Vein endothelial cell (primary cell): ENCODE measurements around the gene IPO4. TPM values are rescaled to one million over a fixed set of nuclear protein-coding genes. Genes with fewer than 3 reads are reported as not detected.
A peak's percentile ranks its signal among the peaks of the same experiment; 100 is the strongest.

ENCODE experiments used
- small RNA-seq: library from RNA; depleted of rRNA; stranded (forward); fragments of <200 nt; gene quantifications from one replicate; pipeline ENCODE3, GENCODE V24; 2012
- total RNA-seq: library from RNA; depleted of rRNA; stranded (reverse); fragments of >200 nt; gene quantifications from 2 replicates; pipeline ENCODE4 v1.2.3, GENCODE V29; 2012

The IPO4 gene
- total RNA-seq, 1 donor = 58.8 TPM

DNA sequence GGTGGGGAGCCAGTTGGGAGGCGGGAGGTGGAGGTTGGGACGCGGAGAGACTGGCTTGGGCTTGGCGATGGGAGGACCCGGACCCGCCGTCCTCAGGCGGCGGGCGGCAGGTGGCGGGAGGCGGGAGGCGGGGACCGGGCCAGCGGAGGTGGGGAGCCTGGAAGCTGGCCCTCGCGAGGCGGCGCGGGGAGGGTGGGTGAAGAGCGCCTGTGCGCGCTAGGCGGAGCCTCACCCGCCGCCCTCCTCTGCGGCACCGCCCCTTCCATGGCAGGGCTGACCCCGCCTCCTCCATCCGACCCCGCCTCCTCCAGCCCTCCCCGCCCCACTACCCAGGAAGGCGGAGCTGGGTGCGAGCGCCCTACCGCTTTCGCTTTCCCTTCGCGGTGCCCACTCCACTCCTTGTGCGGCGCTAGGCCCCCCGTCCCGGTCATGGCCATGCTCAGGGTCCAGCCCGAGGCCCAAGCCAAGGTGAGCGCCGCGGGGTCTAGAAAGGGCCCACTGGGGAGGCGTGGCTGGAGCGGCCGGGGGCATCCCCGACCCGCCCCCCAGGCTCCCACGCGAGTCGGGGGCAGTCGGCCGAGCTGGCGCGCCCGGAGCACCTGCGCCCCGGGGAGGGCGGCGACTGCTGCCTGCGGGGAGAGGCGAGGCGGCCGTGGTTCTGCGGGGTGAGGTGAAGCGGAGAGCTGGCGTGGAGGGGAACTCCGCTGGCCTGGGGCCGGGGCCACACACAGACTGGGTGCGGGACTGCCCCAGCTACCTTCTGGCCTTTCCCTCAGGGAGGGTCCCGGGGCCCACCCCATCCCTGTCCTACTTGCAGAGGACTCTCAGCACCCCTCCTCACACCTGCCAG, 52.6 kb downstream of the IPO4 start, which contains the start of gene PSME1:
Gene PSME1, plus strand, starts transcription at position 361 of the 850 bp plus-strand sequence. Its CDS starts 69 bp downstream, at position 430.

DNA sequence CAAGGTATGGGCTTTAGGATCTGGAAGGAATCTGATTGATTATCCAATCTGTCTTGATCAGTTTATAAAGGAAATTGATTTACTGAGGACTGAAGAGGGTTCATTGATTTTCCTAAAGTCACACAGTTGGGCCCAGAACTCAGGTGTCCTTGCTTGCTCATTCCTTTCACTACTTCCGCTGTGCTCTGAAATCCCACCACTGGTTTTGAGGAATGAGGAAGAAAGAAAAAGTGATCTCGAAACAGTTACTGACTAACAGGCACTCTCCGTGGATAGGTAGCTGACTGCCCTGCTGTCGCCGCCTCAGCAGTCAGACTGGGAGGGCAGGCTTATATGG, 58.3 kb downstream of the IPO4 start, which contains the start of gene FITM1:
Gene FITM1, plus strand, starts transcription at position 280 of the 337 bp plus-strand sequence. CDS start 905 bp downstream, outside the sequence.

Small RNA genes lying within 50 kb of the gene (small RNA-seq; reads per million reads assigned to genes)
- gene AL136295.4 = 0.13 reads per million
- gene CHMP4A = 0.08 reads per million
- gene IPO4 = not detected
- gene IRF9 = 0.11 reads per million
- gene MDP1 = not detected
- gene RNA5SP383 = 0.27 reads per million, percentile 4 among the genes with 10 or more reads in this experiment

Other genes with a start within 250 kb of the IPO4 start
- gene DHRS4, start 235.0 kb downstream of the IPO4 start, total RNA-seq = 31.7 and 35.9 TPM in 2 replicates
- gene DHRS4L2, start 199.9 kb downstream of the IPO4 start, total RNA-seq = 8.6 and 10.8 TPM in 2 replicates
- under 0.01 TPM in 1 of 2 replicates, not detected in the other for gene CARMIL3, start 136.8 kb downstream of the IPO4 start, total RNA-seq
- gene CPNE6, start 117.3 kb downstream of the IPO4 start, total RNA-seq = not detected in 2 replicates
- gene PCK2, start 94.5 kb downstream of the IPO4 start, total RNA-seq = 3.0 and 8.5 TPM in 2 replicates
- 47.0 and 51.9 TPM in 2 replicates for gene DCAF11, start 74.0 kb downstream of the IPO4 start, total RNA-seq
- 0.98 and 1.1 TPM in 2 replicates for gene NRL, start 73.9 kb downstream of the IPO4 start, total RNA-seq
- gene FITM1, start 58.2 kb downstream of the IPO4 start, total RNA-seq = 0.65 TPM in 1 of 2 replicates, not detected in the other
- gene PSME1, start 52.6 kb downstream of the IPO4 start, total RNA-seq = 68.6 and 101 TPM in 2 replicates
- 8.5 and 16.3 TPM in 2 replicates for gene EMC9, start 47.2 kb downstream of the IPO4 start, total RNA-seq
- 54.7 and 62.1 TPM in 2 replicates for gene PSME2, start 42.2 kb downstream of the IPO4 start, total RNA-seq
- gene RNF31, start 41.3 kb downstream of the IPO4 start, total RNA-seq = 48.3 and 60.3 TPM in 2 replicates
- gene IRF9, start 27.6 kb downstream of the IPO4 start, total RNA-seq = 31.0 and 35.6 TPM in 2 replicates
- gene REC8, start 16.7 kb downstream of the IPO4 start, total RNA-seq = 1.3 and 4.1 TPM in 2 replicates
- gene TM9SF1, start 6.6 kb upstream of the IPO4 start, total RNA-seq = 53.6 and 62.3 TPM in 2 replicates
- 0.10 TPM in 1 of 2 replicates, not detected in the other for gene TSSK4, start 16.9 kb upstream of the IPO4 start, total RNA-seq
- gene CHMP4A, start 24.7 kb upstream of the IPO4 start, total RNA-seq = 25.6 and 33.3 TPM in 2 replicates
- 9.1 TPM in 2 replicates for gene MDP1, start 27.2 kb upstream of the IPO4 start, total RNA-seq
- 128 and 131 TPM in 2 replicates for gene NEDD8, start 43.6 kb upstream of the IPO4 start, total RNA-seq
- gene GMPR2, start 44.1 kb upstream of the IPO4 start, total RNA-seq = 67.4 and 69.9 TPM in 2 replicates
- 55.5 and 59.4 TPM in 2 replicates for gene TINF2, start 53.8 kb upstream of the IPO4 start, total RNA-seq
- 0.98 and 1.8 TPM in 2 replicates for gene TGM1, start 74.4 kb upstream of the IPO4 start, total RNA-seq
- gene RABGGTA, start 82.8 kb upstream of the IPO4 start, total RNA-seq = 35.1 and 45.1 TPM in 2 replicates
- 12.4 and 21.6 TPM in 2 replicates for gene DHRS1, start 111.0 kb upstream of the IPO4 start, total RNA-seq
- gene NOP9, start 111.0 kb upstream of the IPO4 start, total RNA-seq = 32.3 and 34.9 TPM in 2 replicates
- 1.6 and 3.0 TPM in 2 replicates for gene CIDEB, start 119.2 kb upstream of the IPO4 start, total RNA-seq
- 6.5 and 10.6 TPM in 2 replicates for gene LTB4R2, start 121.3 kb upstream of the IPO4 start, total RNA-seq
- gene LTB4R, start 122.7 kb upstream of the IPO4 start, total RNA-seq = 2.9 and 3.2 TPM in 2 replicates
- 55.1 and 90.2 TPM in 2 replicates for gene ADCY4, start 146.3 kb upstream of the IPO4 start, total RNA-seq
- 4.2 and 4.9 TPM in 2 replicates for gene RIPK3, start 151.2 kb upstream of the IPO4 start, total RNA-seq
- 11.4 and 20.0 TPM in 2 replicates for gene NFATC4, start 179.4 kb upstream of the IPO4 start, total RNA-seq
- 14.6 and 28.7 TPM in 2 replicates for gene NYNRIN, start 210.2 kb upstream of the IPO4 start, total RNA-seq
- 1.2 and 1.3 TPM in 2 replicates for gene CBLN3, start 240.9 kb upstream of the IPO4 start, total RNA-seq
- 46.6 and 61.7 TPM in 2 replicates for gene KHNYN, start 241.1 kb upstream of the IPO4 start, total RNA-seq